Middle frontal gyrus (tissue), 1 donor: ENCODE measurements around the gene WAPL.

Experiments
- DNase-seq: peaks from one replicate; pipeline ENCODE4 v3.0.0-alpha.2; 2015; ENCODE audit warnings: low spot score; ENCODE audit errors: extremely low spot score

WAPL gene

GRCh38 chr10:86523348-86523747 is 1.8 kb upstream of the WAPL start:
- DNase-seq: no peak

- DNase-seq: no peak
Observed at GRCh38 chr10:86522510-86522855, 891 bp upstream of the WAPL start.

GRCh38 chr10:86520871-86521677 is 518 bp downstream of the WAPL start:
- no peak for DNase-seq

GRCh38 chr10:86518781-86519180 is 2.8 kb downstream of the WAPL start:
- DNase-seq: no peak

GRCh38 chr10:86512137-86512536 is 9.5 kb downstream of the WAPL start:
- no peak for DNase-seq

- DNase-seq: no peak
Observed at GRCh38 chr10:86511027-86511865, 10.3 kb downstream of the WAPL start.

- no peak for DNase-seq
Observed at GRCh38 chr10:86509145-86509544, 12.4 kb downstream of the WAPL start.

GRCh38 chr10:86508217-86508616 is 13.4 kb downstream of the WAPL start:
- no peak for DNase-seq

GRCh38 chr10:86506499-86506898 is 15.1 kb downstream of the WAPL start:
- DNase-seq: no peak

- DNase-seq: no peak
Observed at GRCh38 chr10:86506062-86506461, 15.5 kb downstream of the WAPL start.

- DNase-seq: no peak
Observed at GRCh38 chr10:86504510-86504909, 17.1 kb downstream of the WAPL start.

- DNase-seq: no peak
Observed at GRCh38 chr10:86500846-86501245, 20.7 kb downstream of the WAPL start.

GRCh38 chr10:86498598-86498997 is 23.0 kb downstream of the WAPL start:
- no peak for DNase-seq

- DNase-seq: no peak
Observed at GRCh38 chr10:86497621-86498020, 24.0 kb downstream of the WAPL start.

- no peak for DNase-seq
Observed at GRCh38 chr10:86489960-86490612, 31.5 kb downstream of the WAPL start.

GRCh38 chr10:86489071-86489810 is 32.4 kb downstream of the WAPL start:
- DNase-seq: no peak

- no peak for DNase-seq
Observed at GRCh38 chr10:86486856-86487255, 34.7 kb downstream of the WAPL start.

GRCh38 chr10:86483664-86484063 is 37.9 kb downstream of the WAPL start:
- no peak for DNase-seq

- DNase-seq: no peak
Observed at GRCh38 chr10:86481761-86482160, 39.8 kb downstream of the WAPL start.

GRCh38 chr10:86480571-86480970 is 41.0 kb downstream of the WAPL start:
- DNase-seq: no peak

GRCh38 chr10:86472061-86472460 is 49.5 kb downstream of the WAPL start:
- no peak for DNase-seq
